Stimulated activated CD4-positive, alpha-beta T cell treated with anti-CD3 and anti-CD28 coated beads, Interleukin-12 subunit alpha, Interleukin-12 subunit beta, amount 100 ng/mL, for 4 hours (primary cell): ENCODE measurements around the gene SPCS2.
A peak's percentile ranks its signal among the peaks of the same experiment; 100 is the strongest.
"Not testable (repeated sequence)": the region's sequence is repeated elsewhere in the genome, so short reads cannot be mapped to it uniquely, and the experiment has no call there.

Experiments used
- DNase-seq: peaks from one replicate; pipeline ENCODE4 v3.0.0-alpha.2; 2020

SPCS2 gene

DNA sequence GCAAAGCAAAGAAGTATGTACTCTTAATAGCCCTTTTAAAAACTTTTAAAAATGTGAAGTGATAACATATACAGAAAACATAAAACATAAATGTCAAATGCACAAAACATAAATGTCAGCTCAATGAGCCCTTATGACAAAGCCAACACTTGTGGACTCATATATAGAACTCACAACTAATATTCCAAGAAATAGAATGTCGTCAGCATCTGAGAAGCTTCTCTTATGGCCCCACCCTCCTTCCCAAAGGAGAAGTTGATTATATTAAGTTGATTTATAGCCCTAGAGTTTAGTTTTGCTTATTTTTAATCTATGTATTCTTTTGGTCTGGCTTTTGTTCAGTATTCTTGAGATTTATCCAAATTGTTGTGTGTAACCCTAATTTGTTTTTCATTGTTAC, 53.5 kb downstream of the SPCS2 start:
- DNase-seq = no peak

DNA sequence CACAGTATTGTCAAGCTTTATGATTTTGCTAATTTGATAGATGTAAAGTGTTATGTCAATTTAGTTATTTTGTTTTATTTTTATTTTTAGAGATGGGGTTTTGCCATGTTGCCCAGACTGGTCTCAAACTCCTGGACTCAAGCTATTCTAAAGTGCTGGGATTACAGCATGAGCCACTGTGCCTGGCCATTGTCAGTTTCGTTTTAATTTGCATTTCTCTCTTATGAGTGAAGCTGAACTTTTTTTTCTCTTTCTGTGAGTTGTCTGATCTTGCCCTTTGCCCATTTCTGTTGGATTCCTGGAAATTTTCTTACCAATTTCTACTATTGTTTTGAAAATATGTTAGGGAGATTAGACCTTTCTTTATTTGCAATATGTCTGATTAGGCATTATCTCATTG, 55.1 kb downstream of the SPCS2 start:
- DNase-seq = no peak

DNA sequence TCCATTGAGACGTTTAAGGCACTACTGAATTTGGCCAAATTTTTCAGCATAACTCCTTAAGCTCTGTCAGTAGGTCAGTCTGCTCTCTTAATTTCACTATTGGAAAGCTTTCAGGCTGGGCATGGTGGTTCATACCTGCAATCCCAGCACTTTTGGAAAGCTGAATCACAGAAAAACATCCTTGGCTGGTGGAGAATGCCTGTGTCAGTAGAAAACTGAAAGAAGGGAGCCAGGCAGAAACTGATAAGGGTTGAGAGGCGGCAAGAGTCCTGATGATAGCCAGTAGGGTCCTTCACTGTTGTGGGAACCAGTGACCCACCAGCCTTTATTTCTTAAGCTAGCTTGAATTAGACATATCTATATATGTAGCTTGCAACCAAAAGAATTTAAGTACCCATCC, 62.3 kb downstream of the SPCS2 start:
- no peak for DNase-seq

DNA sequence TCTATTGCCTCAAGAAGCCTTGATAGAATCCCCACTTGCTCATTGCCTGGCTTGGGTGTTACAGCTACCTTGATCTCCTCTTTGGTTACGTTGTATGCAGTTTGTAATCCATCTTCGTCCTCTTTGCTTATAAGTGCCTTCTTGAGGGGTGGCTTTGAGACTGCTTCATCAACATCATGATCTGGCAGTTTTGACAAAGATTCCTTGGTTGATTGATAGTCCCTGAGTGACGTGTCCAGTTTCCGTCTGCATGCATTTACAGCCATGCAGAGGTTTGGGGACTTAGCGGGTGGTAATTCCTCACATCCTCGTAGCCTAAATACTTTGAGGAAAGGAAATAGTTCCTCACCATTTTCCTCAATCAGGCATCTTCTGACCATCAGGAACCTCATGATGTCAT, 62.8 kb downstream of the SPCS2 start:
- no peak for DNase-seq

DNA sequence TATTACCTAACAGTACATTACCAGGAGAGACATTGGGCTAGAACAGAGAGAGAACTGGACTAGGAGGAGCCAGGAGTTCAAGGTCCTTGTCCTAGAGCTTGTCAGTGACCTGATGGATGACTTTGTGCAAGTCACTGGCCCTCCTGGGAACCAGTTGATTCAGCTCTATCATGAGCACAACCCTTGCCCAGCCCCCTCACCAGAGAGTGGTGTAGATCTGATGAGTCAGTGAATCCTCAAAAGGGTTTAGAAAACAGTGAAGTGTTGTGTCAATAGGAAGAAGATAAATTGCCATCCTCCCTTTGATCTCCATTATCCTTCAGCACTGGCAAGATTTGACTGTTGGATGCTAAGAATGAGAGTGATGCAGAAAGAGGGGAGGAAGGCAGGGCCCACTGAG, 64.0 kb downstream of the SPCS2 start:
- no peak for DNase-seq

DNA sequence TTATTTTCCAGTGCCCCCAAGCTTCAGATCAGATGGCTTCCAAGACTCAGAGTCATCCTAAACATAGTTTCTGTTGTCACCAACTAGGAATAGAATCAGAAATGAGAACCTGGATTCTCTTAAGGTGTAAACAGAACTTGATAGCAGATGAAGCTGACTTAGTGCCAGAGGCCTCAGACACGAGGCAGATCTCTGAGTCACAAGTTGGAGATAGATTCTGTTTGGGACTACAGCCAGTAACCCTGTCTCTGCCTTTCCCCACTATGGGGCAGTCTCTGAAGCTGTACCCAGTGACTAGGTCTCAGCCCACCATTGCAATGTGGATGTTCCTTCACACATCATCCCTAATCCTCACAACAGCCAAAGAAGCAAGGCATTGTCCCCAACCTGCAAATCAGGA, 65.1 kb downstream of the SPCS2 start:
- DNase-seq = no peak

DNA sequence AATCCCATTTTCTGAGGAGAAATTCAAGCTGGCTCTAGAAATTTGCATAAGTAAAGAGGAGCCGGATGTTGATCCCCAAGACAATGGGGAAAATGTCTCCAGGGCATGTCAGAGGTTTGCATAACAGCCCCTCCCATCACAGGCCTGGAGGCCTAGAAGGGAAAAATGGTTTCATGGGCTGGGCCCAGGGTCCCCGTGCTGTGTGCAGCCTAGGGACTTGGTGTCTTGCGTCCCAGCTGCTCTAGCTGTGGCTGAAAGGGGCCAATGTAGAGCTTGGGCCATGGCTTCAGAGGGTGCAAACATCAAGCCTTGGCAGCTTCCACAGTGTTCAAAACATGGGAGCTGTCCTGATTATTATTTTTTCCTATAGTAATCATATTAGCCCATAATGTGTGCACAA, 70.1 kb downstream of the SPCS2 start:
- not testable (repeated sequence) for DNase-seq

DNA sequence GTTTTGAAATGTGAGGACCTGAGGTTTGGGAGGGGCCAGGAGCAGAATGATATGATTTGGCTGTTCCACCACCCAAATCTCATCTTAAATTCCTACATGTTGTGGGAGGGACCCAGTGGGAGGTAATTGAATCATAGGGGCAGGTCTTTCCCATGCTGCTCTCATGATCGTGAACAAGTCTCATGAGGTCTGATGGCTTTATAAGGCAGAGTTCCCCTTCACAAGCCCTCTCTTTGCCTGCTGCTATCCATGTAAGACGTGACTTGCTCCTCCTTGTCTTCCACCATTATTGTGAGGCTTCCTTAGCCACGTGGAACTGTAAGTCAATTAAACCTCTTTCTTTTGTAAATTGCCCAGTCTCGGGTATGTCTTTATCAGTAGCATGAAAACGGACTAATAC, 71.3 kb downstream of the SPCS2 start:
- not testable (repeated sequence) for DNase-seq

DNA sequence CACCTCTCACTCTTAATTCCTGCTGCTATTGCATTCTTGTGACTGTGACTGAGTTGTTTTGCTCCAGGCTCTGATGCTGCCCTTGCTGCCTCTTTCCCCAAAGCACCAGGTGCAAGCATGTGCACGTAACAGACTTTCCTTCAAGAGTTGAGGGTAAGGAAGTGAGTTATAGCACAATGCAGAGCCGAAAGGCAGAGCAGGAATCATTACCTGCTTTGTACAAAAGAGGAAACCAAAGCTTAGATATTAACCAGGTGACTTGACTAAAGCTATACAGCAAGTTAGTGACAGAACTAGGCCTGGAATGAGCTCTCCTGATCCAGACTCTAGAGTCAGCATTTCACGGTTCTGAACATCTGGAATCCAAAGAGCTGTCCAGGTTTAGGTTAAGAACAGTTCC, 73.2 kb downstream of the SPCS2 start:
- no peak for DNase-seq

DNA sequence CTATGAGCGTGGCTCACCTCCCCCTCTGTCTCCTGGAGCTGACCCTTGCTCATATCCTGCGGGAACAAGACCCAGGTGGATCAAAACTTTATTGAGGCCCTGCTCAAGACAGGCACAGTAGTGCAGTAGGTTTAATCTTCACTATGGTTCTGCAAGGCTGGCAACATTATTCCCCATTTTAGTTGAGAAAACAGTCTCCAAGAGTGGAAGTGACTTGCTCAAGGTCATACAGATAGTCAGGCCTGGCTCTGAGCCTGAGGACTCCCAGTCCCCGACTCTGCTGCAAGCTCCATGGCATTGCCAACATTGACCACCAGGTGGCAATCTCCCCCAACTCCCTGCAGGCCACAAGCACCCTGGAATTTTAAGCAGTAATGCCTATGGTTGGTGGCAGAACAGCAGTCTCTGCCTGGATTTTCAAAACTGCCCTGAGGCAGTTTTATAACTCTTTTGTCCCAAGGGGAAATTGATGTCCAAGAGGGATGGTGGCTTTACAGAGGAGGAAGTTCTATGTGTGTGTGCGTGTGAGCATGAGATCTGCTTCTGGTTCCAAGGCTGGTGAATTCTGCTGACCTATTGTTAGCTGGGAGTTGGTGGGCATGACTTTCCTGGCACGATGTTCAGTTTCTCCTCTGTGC, 73.8 kb downstream of the SPCS2 start:
- DNase-seq = peak; percentile 72

DNA sequence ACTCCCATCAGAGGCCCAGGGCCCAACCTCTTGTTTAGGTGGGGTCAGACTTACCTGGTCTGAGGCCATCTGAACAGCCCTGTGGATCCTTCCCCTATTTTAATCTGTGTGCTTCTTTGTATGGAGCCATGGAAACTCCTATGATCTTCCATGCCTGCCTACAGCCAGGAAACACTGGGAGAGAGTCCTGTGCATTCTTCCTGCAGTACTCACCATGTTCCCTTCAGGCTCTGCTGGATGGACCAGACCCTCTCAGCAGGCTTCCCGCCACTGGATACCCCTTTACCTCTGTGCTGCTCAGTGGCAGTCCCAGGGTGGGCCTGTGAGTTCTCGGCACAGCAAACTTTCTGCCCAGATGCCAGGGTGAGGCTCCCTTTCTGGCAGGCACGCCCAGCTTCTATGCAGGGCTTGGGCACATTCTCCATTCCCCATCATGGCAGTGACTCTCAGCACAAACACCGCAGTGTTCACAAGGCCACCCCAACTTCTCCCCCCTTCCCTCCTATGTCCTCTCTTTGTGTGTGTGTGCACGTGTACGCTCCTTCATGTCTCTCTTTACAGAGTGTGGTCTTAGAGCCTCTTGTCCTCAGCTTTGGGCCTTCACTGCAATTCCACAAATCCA, 74.5 kb downstream of the SPCS2 start:
- DNase-seq = no peak

DNA sequence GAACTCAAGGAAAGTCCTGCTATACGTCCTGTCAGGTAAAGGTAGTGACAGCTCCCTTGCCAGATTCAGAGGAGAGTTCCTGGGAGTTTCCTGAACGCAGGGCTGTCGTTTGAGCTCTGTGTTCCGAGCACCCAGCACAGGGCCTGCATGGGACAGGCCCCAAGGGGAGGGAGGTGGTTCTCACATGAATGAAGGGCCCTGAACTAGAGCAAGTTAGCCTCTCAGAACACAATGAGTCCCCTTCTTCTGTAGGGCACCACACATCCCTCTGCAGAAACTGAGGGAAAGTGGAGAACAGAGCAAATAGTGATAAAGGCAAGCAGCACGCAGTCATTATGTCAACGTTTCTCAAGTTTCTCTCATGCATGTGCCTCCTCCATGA, 75.0 kb downstream of the SPCS2 start:
- no peak for DNase-seq

DNA sequence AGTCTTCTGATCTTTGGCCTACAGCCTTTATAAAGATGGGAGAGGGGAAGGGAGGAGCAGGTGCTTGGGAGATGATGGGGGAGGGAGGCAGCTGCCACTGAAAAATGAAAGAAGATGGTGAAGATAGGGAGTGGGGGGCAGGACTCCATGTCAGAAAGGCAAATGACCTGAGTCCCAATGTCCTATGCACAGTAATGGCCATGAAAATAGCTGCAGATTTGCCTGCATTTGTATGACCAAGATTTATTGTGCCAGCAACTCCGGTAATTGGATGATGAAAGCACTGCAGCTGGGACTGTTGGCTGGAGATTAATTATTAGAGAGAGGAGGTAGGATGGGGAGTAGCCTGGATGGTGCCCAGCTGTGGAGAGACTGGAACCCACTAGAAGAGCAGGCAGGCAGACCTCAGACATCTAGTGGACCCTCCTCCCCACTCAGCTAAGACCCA, 75.7 kb downstream of the SPCS2 start:
- no peak for DNase-seq

DNA sequence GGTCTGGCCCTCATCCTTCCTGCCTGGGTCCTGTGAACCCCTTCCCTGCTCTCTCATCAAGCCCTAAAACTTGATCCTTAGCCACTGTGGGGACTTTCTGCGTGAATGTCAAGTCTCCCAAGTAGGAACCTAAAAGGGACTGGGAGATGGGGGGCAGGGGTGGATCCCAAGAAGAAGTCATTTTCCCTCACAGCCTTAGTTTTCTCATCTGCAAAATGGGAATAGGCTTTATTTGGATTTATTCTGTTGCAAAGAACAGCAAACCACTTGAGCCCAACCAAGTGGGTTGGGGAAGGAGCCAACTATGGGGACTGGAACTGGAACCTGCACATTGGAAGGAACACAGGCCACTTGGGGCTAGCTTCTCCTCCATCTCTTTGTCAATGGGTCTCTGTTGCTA, 76.5 kb downstream of the SPCS2 start:
- DNase-seq = no peak

DNA sequence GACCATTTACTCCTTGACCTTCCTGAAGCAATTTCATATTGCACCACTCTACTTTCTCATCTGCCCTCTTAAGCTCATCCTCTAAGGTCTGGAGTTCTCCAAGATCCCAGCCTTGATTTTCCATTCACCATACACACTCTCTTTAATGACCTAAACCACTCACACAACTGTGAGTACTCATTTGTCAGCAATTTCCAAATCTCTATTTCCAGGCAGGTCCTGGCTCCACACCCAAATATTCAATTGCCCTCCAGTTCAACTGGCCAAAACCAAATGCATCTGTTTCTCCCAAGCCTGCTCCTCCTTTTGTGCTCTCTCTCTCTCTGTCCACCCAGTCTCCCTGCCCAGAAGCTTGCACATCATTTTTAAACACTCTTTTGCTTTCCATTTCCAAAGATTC, 79.3 kb downstream of the SPCS2 start:
- no peak for DNase-seq
